ENCODE measurements around the gene TMTC1.

GRCh38 chr12:29703528-29703927 is 80.2 kb downstream of the TMTC1 start:
- no peak for TF ChIP-seq POLR2A (IDR thresholded peaks at IDR 0.05; ENCODE audit: low read length)
- no peak for TF ChIP-seq GATA1 (IDR thresholded peaks at IDR 0.05; ENCODE audit: low read depth, low read length)
